Esophagus squamous epithelium (tissue), 4 donors: ENCODE measurements around the gene LIME1.

Experiments
- CTCF ChIP-seq, 6 experiments: fragments of 450-650 bp in 4 of 6; fragments of 200-600 bp in 2 of 6; sonication (generic) in 2 of 6; IDR thresholded peaks; one replicate each; pipeline ENCODE4 v1.5.1; 2016 to 2019; ENCODE audit warnings: antibody characterized with exemption in 6 of 6, mild to moderate bottlenecking in 4 of 6, moderate library complexity in 4 of 6
- POLR2A ChIP-seq, 4 donors: fragments of 450-650 bp; IDR thresholded peaks; one replicate each; pipeline ENCODE4 v1.6.1; 2017; ENCODE audit warnings: antibody characterized with exemption in 4 of 4, mild to moderate bottlenecking in 4 of 4, moderate library complexity in 3 of 4

- TF ChIP-seq CTCF (IDR thresholded peaks at IDR 0.05), result no peak
- TF ChIP-seq POLR2A (IDR thresholded peaks at IDR 0.05), result no peak
These were observed 48.9 kb upstream of the LIME1 start for GRCh38 chr20:63687419-63688178.
